ENCODE data around the gene MAB21L3. TPM values are rescaled to one million over a fixed set of nuclear protein-coding genes. Genes with fewer than 3 reads are reported as not detected.

MAB21L3 gene
- total and polyA plus RNA-seq, 2 of the 13 experiments (the other 11 are each of a cell fraction or from before 2014, with no cell fraction given): 0.55 to 4.1 TPM

- TF ChIP-seq TFDP1 (CRISPR knock-in tag; IDR thresholded peaks at IDR 0.05; ENCODE audit: borderline replicate concordance) (no peak), GABPB1 (CRISPR knock-in tag; IDR thresholded peaks at IDR 0.05) (no peak), TEAD2 (CRISPR knock-in tag; IDR thresholded peaks at IDR 0.05) (no peak), TFDP2 (CRISPR knock-in tag; IDR thresholded peaks at IDR 0.05) (no peak), ZNF160 (CRISPR knock-in tag; IDR thresholded peaks at IDR 0.05) (no peak), ZNF382 (CRISPR knock-in tag; IDR thresholded peaks at IDR 0.05; ENCODE audit: borderline replicate concordance) (no peak), SP2 (CRISPR knock-in tag; IDR thresholded peaks at IDR 0.05) (no peak), HNRNPK (IDR thresholded peaks at IDR 0.05; ENCODE audit: low read depth, low read length, poor library complexity, severe bottlenecking) (no peak), KDM5A (IDR thresholded peaks at IDR 0.05; ENCODE audit: borderline replicate concordance, low read length) (no peak), CENPT (CRISPR knock-in tag; IDR thresholded peaks at IDR 0.05; ENCODE audit: low read depth) (no peak), GFI1 (CRISPR knock-in tag; IDR thresholded peaks at IDR 0.05; ENCODE audit: borderline replicate concordance) (no peak; the same call in 1 of the 2 replicates), ZNF558 (CRISPR knock-in tag; IDR thresholded peaks at IDR 0.05; ENCODE audit: borderline replicate concordance) (no peak), REXO4 (CRISPR knock-in tag; IDR thresholded peaks at IDR 0.05; ENCODE audit: borderline replicate concordance) (no peak), HNF1A (IDR thresholded peaks at IDR 0.05; ENCODE audit: low read depth) (no peak), HNF1A (CRISPR knock-in tag; IDR thresholded peaks at IDR 0.05; ENCODE audit: borderline replicate concordance) (no peak; the same call in 1 of the 2 replicates), ZBTB33 (CRISPR knock-in tag; IDR thresholded peaks at IDR 0.05) (peak; percentile 29; the same call in 1 of the 2 replicates), EHMT2 (IDR thresholded peaks at IDR 0.05; ENCODE audit: borderline replicate concordance, low read depth, low read length) (no peak), MYNN (CRISPR knock-in tag; IDR thresholded peaks at IDR 0.05; ENCODE audit: low read depth) (no peak), ZNF720 (CRISPR knock-in tag; IDR thresholded peaks at IDR 0.05) (no peak), RBFOX2 (IDR thresholded peaks at IDR 0.05; ENCODE audit: low read depth, low read length) (no peak), HBP1 (CRISPR knock-in tag; IDR thresholded peaks at IDR 0.05; ENCODE audit: low read depth) (no peak)
These were observed 68.2 kb downstream of the MAB21L3 start (continued) for GRCh38 chr1:116179419-116179818.
